ENCODE measurements around the gene GBF1. TPM values are rescaled to one million over a fixed set of nuclear protein-coding genes. Genes with fewer than 3 reads are reported as not detected.

Gene GBF1, protein sequence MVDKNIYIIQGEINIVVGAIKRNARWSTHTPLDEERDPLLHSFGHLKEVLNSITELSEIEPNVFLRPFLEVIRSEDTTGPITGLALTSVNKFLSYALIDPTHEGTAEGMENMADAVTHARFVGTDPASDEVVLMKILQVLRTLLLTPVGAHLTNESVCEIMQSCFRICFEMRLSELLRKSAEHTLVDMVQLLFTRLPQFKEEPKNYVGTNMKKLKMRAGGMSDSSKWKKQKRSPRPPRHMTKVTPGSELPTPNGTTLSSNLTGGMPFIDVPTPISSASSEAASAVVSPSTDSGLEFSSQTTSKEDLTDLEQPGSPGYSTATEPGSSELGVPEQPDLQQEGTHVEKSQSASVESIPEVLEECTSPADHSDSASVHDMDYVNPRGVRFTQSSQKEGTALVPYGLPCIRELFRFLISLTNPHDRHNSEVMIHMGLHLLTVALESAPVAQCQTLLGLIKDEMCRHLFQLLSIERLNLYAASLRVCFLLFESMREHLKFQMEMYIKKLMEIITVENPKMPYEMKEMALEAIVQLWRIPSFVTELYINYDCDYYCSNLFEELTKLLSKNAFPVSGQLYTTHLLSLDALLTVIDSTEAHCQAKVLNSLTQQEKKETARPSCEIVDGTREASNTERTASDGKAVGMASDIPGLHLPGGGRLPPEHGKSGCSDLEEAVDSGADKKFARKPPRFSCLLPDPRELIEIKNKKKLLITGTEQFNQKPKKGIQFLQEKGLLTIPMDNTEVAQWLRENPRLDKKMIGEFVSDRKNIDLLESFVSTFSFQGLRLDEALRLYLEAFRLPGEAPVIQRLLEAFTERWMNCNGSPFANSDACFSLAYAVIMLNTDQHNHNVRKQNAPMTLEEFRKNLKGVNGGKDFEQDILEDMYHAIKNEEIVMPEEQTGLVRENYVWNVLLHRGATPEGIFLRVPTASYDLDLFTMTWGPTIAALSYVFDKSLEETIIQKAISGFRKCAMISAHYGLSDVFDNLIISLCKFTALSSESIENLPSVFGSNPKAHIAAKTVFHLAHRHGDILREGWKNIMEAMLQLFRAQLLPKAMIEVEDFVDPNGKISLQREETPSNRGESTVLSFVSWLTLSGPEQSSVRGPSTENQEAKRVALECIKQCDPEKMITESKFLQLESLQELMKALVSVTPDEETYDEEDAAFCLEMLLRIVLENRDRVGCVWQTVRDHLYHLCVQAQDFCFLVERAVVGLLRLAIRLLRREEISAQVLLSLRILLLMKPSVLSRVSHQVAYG (N-terminal part only)
- total RNA-seq, result 50.8 and 56.1 TPM in 2 replicates

DNA sequence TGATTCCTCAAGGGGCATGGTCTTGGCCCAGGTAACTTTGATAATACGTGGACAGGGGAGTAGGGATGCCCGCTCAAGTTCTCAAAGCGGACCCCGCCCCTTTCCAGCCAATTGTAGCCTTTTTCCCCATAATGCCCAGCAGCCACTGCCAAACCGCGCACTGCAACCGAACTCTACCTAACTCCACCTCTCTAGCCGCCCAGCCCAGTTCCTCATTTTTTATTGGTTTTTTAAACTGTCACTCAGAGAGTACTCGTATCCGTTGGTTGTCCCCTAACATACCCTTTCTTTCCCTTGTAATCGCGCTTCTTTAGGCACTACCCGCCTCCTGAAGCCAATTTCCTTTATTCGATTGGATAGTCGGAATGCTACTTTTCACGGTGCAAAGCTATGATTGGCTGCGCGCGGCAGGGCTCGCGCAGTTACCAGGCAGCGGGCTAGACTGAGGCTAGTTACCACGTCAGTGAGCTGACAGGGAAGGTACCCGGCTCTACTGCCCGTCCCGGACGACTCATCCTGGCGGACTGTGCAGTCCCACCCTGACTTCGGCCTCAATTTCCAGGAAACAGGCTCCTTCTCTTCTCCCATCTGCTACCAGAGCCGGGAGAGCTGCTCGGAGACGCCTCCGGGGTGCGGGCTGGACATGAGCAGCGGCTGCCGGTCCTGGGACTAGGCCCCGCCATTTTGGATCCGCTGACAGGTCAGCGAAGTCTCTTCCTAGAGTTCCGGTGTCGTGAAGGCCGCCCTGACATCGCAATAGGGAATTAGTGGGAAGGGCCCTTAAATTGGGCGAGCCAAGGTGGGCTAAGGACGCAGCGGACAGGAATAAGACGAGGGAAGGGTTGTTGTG lies at the start of gene GBF1:
Gene GBF1, plus strand, starts transcription at position 451 of the 850 bp plus-strand sequence. CDS start 13,407 bp downstream, outside the sequence.

DNA sequence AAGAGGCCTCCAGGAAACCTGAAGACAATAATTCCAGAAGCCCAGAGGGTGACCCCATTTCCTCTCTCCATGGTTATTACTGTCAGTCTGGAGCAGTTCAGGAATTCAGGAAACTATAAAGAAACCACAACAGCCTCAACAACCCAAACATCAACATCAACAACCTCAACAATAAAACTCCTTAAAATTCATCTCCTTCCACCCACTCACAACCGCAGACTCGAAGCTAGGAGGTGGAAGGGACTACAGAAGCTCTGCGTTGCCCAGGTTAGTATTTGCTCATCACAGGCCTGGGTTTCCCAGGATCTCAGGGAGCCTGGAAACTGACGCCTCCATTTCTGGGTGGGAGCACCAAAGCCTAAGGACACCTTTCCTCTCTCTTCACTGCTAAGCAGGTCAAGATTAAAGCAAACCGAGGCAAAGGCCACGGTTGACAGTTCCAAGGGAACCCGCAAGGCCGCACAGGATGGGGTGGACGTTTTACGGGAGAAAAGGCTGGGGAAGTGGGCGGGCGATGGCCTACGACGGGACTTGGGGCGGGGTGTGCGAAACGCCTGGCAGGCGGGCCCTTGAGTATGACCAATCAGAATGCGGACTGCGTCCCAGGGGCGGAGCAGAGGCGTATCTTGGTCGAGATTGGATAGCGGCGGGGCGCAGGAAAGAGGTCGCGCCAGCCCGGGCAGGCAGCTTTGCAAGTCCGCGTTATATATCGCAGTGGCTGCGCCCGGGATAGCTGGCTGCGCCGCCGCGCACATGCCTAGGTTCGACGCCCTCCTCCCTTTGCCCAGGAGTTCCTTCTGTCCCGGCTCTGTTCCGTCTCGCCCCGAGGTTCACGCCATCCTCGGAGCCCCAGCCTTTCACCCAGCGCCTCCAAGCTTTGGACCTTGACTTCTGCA lies 19.4 kb upstream of the GBF1 start, which contains the start of gene ELOVL3:
Gene ELOVL3, plus strand, starts transcription at position 654 of the 896 bp plus-strand sequence. CDS start 250 bp downstream, outside the sequence.

DNA sequence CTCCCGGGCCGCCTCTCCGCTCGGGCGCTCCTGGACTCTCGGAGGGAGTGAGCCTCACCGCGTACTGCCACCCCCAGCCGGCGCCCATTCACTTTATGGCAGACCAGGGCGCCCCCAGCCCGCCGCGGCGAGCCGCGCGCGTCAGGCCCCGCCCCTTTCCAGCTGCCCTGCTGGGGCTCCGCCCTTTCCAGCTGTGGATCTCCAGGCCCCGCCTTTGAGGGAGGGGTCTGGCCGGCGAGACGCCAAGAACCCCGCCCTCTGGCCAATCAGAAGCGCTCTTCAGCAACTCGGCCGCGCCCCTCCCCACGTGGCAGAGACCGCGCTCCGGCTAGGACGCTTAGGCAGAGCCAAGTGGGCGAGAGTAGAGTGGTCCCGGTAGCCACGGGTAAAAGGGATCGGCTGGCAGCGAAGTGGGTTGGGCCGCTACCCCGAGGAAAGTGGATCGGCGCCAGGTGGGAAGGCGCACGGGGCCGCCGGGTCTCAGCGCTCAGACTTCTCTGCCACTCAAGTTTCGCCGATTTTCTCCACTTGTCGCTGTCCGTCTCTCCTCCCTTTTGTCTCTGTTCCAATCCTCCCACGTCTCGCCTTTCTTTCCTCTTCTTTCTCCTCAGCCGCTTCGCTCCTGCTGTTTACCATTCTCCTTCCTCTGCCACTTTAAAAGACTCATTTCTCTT lies 3.8 kb upstream of the GBF1 start, which contains the start of gene PITX3:
Gene PITX3, minus strand, starts transcription at position 69 of the 674 bp plus-strand sequence. CDS start 9,432 bp downstream, outside the sequence.

DNA sequence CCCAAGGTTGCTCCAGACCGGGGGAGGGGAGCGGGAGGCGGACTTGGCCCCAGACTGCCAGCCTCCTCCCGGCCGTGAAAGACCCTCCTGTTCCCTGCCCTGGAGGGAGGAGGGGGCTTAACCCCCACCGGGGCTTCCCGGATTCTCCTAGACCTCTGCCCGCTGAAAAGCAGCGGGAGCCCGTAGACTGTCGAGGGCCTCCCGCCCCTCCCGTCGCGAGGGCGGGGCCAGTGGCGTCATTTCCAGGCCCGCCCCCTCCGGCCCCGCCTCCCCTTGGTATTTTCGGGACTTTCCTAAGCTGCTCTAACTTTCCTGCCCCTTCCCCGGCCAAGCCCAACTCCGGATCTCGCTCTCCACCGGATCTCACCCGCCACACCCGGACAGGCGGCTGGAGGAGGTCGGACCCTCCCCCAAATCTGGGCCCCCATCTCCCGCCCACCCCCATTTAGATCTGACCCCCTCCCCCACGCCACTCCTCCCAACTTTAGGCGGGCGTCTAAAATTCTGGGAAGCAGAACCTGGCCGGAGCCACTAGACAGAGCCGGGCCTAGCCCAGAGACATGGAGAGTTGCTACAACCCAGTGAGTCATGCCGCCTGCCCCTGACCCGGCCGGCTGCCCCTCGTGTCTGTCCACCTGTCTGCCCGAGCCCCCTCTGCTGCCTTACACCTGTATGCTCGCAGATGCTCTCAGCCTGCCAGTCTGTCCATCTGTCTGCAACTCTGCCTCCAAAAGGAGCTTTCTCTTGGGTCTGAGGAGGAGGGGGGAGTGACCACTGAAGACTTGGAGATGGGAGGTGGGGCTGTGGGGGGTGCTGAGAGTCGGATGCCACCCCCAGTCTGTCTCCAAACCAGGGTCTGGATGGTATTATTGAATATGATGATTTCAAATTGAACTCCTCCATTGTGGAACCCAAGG lies 150.3 kb downstream of the GBF1 start, which contains the start of gene NFKB2:
Gene NFKB2, plus strand, starts transcription at position 306 of the 917 bp plus-strand sequence. Its CDS starts 255 bp downstream, at position 561.

DNA sequence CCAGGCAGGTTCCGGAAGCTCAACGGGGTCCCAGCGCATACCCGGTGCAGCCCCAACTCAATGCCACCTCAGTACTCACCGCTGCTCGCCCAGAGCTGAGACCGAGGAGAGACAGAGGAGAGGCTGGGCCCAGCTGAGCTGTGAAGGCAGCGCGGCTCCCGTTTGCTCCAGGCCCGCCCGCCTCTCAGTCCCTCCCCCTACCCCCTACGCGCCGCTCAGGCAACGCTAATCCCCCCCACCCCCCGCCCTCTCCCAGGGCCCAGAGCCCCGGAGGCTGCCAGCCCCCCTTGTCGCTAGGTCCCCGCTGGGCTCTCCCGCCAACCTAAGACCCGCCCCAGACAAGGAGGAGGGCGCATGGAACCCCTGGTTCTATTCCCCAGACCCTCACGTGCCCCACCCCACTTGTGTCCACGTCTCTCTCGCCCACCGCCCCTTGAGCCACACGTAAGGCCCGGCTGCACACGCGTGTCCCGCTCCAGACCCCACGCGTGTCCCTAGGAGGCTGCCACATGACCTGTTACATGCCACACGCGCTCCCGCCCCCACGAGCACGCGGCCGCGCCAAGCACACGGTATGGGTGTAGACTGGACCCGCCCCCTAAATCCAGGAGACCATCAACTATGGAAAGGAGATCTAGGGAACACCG lies 173.4 kb downstream of the GBF1 start, which contains the start of gene PSD:
Gene PSD, minus strand, starts transcription at position 164 of the 647 bp plus-strand sequence. CDS start 1,747 bp downstream, outside the sequence.

DNA sequence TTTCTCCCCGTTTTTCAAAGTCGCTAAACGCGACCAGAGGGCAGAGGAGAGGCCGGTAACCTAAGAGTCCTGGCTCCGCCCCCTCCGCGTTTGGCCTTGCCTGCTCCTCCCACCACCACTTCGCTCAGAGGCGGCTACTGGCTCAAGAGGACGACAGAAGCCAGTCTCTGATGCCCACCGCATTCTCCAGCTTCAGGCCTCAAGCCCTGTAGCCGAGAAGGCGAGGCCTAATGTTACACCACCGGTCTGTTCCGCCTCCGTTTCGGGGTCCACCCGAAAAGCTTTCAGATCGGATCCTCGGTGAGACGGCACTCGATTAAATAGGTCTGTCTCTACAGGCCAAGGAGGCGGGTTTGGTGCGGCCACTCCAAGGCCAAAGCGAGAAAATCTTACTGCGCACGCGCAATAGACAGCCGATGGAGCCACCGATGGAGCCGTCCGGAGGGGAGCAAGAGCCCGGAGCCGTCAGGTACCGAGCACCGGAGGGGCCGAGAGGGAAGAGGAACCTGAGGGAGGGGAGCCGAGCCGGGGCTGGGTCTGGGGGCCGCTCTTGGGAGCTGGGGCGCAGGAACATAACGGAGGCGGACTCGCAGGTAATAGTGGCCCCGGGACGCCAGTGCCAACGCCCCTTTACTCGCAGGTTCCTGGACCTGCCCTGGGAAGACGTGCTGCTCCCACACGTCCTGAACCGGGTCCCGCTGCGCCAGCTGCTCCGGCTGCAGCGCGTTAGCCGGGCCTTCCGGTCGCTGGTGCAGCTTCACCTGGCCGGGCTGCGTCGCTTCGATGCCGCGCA lies 175.6 kb downstream of the GBF1 start, which contains the start of gene FBXL15:
Gene FBXL15, plus strand, starts transcription at position 123 of the 793 bp plus-strand sequence. Its CDS starts 294 bp downstream, at position 417.

Other genes starting within 250 kb of the GBF1 start
- gene ARMH3, start 189.4 kb upstream of the GBF1 start, total RNA-seq, result 11.2 and 11.7 TPM in 2 replicates
- 31.1 and 34.6 TPM in 2 replicates for gene HPS6, start 180.2 kb upstream of the GBF1 start, total RNA-seq
- 43.3 and 48.1 TPM in 2 replicates for gene LDB1, start 125.2 kb upstream of the GBF1 start, total RNA-seq
- 13.3 and 20.9 TPM in 2 replicates for gene PPRC1, start 112.5 kb upstream of the GBF1 start, total RNA-seq
- 20.2 and 28.0 TPM in 2 replicates for gene NOLC1, start 93.1 kb upstream of the GBF1 start, total RNA-seq
- 0.13 and 0.20 TPM in 2 replicates for gene ELOVL3, start 19.2 kb upstream of the GBF1 start, total RNA-seq
- 0.13 and 0.23 TPM in 2 replicates for gene PITX3, start 4.0 kb upstream of the GBF1 start, total RNA-seq
- 23.0 and 37.6 TPM in 2 replicates for gene NFKB2, start 150.2 kb downstream of the GBF1 start, total RNA-seq
- 2.0 and 3.7 TPM in 2 replicates for gene PSD, start 173.3 kb downstream of the GBF1 start, total RNA-seq
- 6.3 and 6.6 TPM in 2 replicates for gene FBXL15, start 175.3 kb downstream of the GBF1 start, total RNA-seq
- 42.9 and 43.6 TPM in 2 replicates for gene CUEDC2, start 187.0 kb downstream of the GBF1 start, total RNA-seq
- not detected in 2 replicates for gene C10orf95, start 206.0 kb downstream of the GBF1 start, total RNA-seq

Data from smooth muscle cell of the pulmonary artery (primary cell).